Smooth muscle cell (in vitro differentiated cells): ENCODE data around the gene MAPK7. TPM values are rescaled to one million over a fixed set of nuclear protein-coding genes. Genes with fewer than 3 reads are reported as not detected.

Source experiments
- DNase-seq: peaks from one replicate; lab custom pipeline; 2025; ENCODE audit not compliant: unreplicated experiment; lab: John Stamatoyannopoulos, UW
- H2AFZ ChIP-seq: fragments of 200-600 bp; sonication (generic); 2 replicates; pipeline ENCODE4 v1.6.0; 2016; ENCODE audit warnings: antibody characterized with exemption, low read depth, mild to moderate bottlenecking
- H3F3A ChIP-seq: fragments of 200-600 bp; sonication (generic); 2 replicates; pipeline ENCODE4 v1.6.0; 2017; ENCODE audit warnings: antibody characterized with exemption, low read depth
- H3K27ac ChIP-seq: fragments of 200-600 bp; sonication (generic); 2 replicates; pipeline ENCODE4 v1.5.1; 2016; ENCODE audit warnings: low read depth, mild to moderate bottlenecking
- H3K27me3 ChIP-seq: fragments of 200-600 bp; sonication (generic); 2 replicates; pipeline ENCODE4 v1.6.1; 2016; ENCODE audit warnings: low read depth, mild to moderate bottlenecking
- H3K36me3 ChIP-seq: fragments of 200-600 bp; sonication (generic); 2 replicates; pipeline ENCODE4 v1.5.1; 2016; ENCODE audit warnings: low read depth
- H3K4me1 ChIP-seq: fragments of 200-600 bp; sonication (generic); 2 replicates; pipeline ENCODE4 v1.5.1; 2016; ENCODE audit warnings: low read depth
- H3K4me2 ChIP-seq: fragments of 200-600 bp; sonication (generic); 2 replicates; pipeline ENCODE4 v1.6.0; 2016; ENCODE audit warnings: mild to moderate bottlenecking
- H3K4me3 ChIP-seq: fragments of 200-600 bp; sonication (generic); 2 replicates; pipeline ENCODE4 v1.5.1; 2016; ENCODE audit warnings: mild to moderate bottlenecking
- H3K79me2 ChIP-seq: fragments of 200-600 bp; sonication (generic); 2 replicates; pipeline ENCODE4 v1.6.0; 2016; ENCODE audit warnings: low read depth, mild to moderate bottlenecking
- H3K9ac ChIP-seq: fragments of 200-600 bp; sonication (generic); 2 replicates; pipeline ENCODE4 v1.6.0; 2016; ENCODE audit warnings: low read depth
- H3K9me3 ChIP-seq: fragments of 200-600 bp; sonication (generic); replicated peaks from 2 replicates; pipeline ENCODE4 v1.5.1; 2016; ENCODE audit warnings: low read depth
- H4K20me1 ChIP-seq: fragments of 200-600 bp; sonication (generic); 2 replicates; pipeline ENCODE4 v1.6.0; 2016; ENCODE audit warnings: low read depth
- CTCF ChIP-seq: fragments of 200-600 bp; sonication (generic); IDR thresholded peaks from 2 replicates; pipeline ENCODE4 v1.5.1; 2017; ENCODE audit warnings: borderline replicate concordance, mild to moderate bottlenecking, antibody characterized with exemption; ENCODE audit not compliant: insufficient read depth, poor library complexity, severe bottlenecking
- WGBS: methylation state at CpG from one replicate; pipeline ENCODE4 v1.1.7; 2016; ENCODE audit warnings: low lambda C conversion rate; 5-methylcytosine and 5-hydroxymethylcytosine counted together
- polyA plus RNA-seq: library from polyadenylated mRNA; unstranded; fragments of >200 nt; fragmentation: Nextera tagmentation; extraction: Ambion mirVana; gene quantifications from 2 replicates; pipeline ENCODE4 v1.2.1, GENCODE V29; 2016
- total RNA-seq: library from RNA; depleted of rRNA; stranded (reverse); fragments of >200 nt; gene quantifications from 2 replicates; pipeline ENCODE4 v1.2.3, GENCODE V29; 2014

The MAPK7 gene
- total and polyA plus RNA-seq, 2 experiments from 2014 or later, result 9.1 to 36.3 TPM

- H3K9ac ChIP-seq, result no peak overlapping the region
- no peak overlapping the region for H3K4me2 ChIP-seq
- no peak for TF ChIP-seq CTCF
- H2AFZ ChIP-seq, result no peak overlapping the region
- H4K20me1 ChIP-seq, result no peaks in the 10 kb centered on the region
- no peaks in the 10 kb centered on the region for H3K79me2 ChIP-seq
- 60% methylated on average over 2 of the region's 2 CpGs for WGBS
- no peaks in the 10 kb centered on the region for H3K9me3 ChIP-seq
- peaks cover 2% of the 10 kb centered on the region for H3F3A ChIP-seq
- DNase-seq, result no peak
- H3K36me3 ChIP-seq, result peaks cover 3% of the 10 kb centered on the region
- H3K4me1 ChIP-seq, result peaks cover 5% of the 10 kb centered on the region
- H3K4me3 ChIP-seq, result no peak overlapping the region
- no peak overlapping the region for H3K27ac ChIP-seq
- H3K27me3 ChIP-seq, result no peaks in the 10 kb centered on the region
Observed at GRCh38 chr17:19339341-19339815, 38.9 kb upstream of the MAPK7 start.

GRCh38 chr17:19341211-19341631, 37.1 kb upstream of the MAPK7 start:
- Histone ChIP-seq H3K4me2 (no peak overlapping the region), H2AFZ (no peak overlapping the region), H3F3A (peaks cover 10% of the 10 kb centered on the region), H3K4me3 (no peak overlapping the region), H3K9me3 (no peaks in the 10 kb centered on the region), H3K4me1 (peaks cover 5% of the 10 kb centered on the region), H3K9ac (no peak overlapping the region), H3K27ac (no peak overlapping the region), H3K27me3 (no peaks in the 10 kb centered on the region), H4K20me1 (no peaks in the 10 kb centered on the region), H3K36me3 (no peaks in the 10 kb centered on the region), H3K79me2 (no peaks in the 10 kb centered on the region)
- no peak for TF ChIP-seq CTCF
- 74% methylated on average over 7 of the region's 7 CpGs for WGBS
- no peak for DNase-seq

- WGBS, result 50% methylated on average over 20 of the region's 20 CpGs
- H3K4me2 ChIP-seq, result peak overlapping the region; percentile 6
- H3K27me3 ChIP-seq, result no peaks in the 10 kb centered on the region
- peaks cover 5% of the 10 kb centered on the region for H3K4me1 ChIP-seq
- H3K79me2 ChIP-seq, result no peaks in the 10 kb centered on the region
- no peak overlapping the region for H3K4me3 ChIP-seq
- TF ChIP-seq CTCF, result no peak
- H3K36me3 ChIP-seq, result no peaks in the 10 kb centered on the region
- no peak overlapping the region for H2AFZ ChIP-seq
- no peaks in the 10 kb centered on the region for H3K9me3 ChIP-seq
- H4K20me1 ChIP-seq, result no peaks in the 10 kb centered on the region
- peaks cover 10% of the 10 kb centered on the region for H3F3A ChIP-seq
- no peak overlapping the region for H3K9ac ChIP-seq
- peak overlapping the region; percentile 49 for H3K27ac ChIP-seq
- no peak for DNase-seq
Observed at GRCh38 chr17:19341641-19342610, 36.4 kb upstream of the MAPK7 start.
